ENCODE results near the gene KCNQ1.
A peak's percentile ranks its signal among the peaks of the same experiment; 100 is the strongest.

KCNQ1 gene

DNA sequence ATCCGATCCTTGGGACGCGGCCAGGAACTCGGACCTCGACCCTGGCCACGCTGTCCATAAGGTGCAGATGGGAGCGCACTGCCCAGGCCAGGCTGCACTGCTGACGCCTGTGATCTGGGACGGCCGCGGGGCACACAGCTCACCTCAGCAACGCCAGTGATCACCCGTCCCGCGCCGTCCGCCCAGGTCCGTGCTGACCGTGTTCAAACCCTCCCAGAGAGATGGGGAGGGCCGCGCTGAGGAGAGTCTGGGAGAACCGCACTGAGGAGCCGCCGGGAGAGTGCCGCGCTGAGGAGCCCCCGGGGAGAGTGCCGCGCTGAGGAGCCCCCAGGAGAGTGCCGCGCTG lies 254.3 kb downstream of the KCNQ1 start:
- peak overlapping the region; percentile 77 for H3K4me3 ChIP-seq (ENCODE audit: low read depth, low read length)

DNA sequence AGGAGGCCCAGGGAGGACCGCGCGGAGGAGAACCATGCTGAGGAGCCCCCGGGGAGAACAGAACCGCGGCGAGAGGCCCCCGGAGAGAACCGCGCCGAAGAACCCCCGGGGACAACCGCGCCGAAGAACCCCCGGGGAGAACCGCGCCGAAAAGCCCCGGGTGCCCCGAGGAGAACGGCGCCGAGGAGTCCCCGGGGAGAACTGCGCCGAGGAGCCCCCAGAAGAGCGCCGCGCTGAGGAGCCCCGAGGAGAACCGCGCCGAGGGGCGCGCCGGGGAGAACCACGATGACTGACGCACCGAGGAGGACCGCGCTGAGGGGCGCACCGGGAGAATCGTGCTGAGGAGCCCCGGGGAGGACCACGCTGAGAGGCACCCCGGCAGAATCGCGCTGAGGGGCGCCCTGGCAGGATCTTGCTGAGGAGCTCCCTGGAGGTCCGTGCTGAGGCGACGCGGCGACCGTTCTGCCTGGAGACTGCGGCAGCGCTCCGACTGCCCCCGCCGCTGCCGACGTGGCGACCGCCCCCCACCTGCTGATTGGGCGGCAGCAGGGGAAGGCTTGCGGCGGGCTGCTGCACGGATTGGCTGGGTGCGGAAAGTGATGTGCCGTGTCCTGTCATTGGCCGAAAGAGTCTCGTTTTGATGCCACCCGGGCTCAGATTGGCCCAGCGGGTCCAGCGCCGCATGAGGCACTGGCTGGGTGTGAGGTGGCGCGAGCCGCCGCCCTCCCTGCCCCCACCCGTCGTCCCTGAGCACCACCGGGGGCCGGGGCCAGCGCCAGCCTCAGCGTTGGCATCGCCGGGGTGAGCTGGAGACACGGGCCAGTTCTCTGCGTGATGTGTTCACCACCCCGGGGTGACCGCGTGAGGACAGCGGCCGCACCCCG lies 255.0 kb downstream of the KCNQ1 start, which contains the start of gene KCNQ1OT1:
Gene KCNQ1OT1, minus strand, starts transcription at position 464 of the 884 bp plus-strand sequence.
- TF ChIP-seq, protein P1, sequence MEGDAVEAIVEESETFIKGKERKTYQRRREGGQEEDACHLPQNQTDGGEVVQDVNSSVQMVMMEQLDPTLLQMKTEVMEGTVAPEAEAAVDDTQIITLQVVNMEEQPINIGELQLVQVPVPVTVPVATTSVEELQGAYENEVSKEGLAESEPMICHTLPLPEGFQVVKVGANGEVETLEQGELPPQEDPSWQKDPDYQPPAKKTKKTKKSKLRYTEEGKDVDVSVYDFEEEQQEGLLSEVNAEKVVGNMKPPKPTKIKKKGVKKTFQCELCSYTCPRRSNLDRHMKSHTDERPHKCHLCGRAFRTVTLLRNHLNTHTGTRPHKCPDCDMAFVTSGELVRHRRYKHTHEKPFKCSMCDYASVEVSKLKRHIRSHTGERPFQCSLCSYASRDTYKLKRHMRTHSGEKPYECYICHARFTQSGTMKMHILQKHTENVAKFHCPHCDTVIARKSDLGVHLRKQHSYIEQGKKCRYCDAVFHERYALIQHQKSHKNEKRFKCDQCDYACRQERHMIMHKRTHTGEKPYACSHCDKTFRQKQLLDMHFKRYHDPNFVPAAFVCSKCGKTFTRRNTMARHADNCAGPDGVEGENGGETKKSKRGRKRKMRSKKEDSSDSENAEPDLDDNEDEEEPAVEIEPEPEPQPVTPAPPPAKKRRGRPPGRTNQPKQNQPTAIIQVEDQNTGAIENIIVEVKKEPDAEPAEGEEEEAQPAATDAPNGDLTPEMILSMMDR (IDR thresholded peaks at IDR 0.05; ENCODE audit: low read depth, low read length): no peak
- H3K4me3 ChIP-seq (ENCODE audit: low read depth, low read length): peak within 1 kb of the TSS; percentile 77

More for the DNA sequence above, 254.3 kb downstream of the KCNQ1 start:
- TF ChIP-seq, protein P1 (IDR thresholded peaks at IDR 0.05; ENCODE audit: low read depth, low read length): no peak

DNA sequence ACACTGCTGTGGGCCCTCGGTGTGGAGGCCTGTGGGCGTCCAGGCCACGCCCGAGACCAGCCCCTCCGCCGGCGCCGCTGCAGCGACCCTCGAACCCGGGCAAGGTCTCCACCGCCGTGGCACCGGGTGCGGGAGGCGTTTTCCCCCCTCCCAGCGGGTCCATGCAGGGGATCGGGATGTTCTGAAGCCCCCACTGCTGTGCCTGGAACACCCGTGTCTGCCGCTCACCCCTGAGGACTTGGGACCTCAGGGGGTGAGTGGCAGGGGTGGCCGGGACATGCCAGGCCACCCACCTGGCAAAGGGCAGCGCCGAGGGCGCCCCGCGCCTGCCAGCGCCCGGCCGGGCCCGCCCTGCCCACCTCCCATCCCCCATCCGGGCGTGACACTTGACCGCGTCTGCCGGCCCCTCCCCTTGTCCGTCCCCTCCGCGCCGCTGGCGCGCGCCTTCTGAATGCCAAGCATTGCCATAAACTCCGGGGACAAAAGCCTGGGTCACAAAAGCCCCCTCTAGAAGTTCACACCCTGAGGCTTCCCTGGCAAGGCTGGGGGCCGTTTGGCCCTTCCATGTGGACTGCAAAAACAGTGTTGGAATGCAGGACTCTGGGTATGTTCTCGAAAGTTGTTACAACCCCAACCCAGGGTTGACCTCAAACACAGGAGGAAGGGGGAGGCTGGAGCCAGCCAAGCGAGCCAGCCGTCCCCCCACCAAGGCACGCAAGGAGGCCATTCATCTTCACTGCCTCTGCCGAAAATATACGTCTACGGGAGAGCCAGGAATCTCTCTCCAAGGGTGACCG lies 255.8 kb downstream of the KCNQ1 start:
- TF ChIP-seq, protein P1 (IDR thresholded peaks at IDR 0.05; ENCODE audit: low read depth, low read length): no peak
- peak overlapping the region; percentile 77 for H3K4me3 ChIP-seq (ENCODE audit: low read depth, low read length)

DNA sequence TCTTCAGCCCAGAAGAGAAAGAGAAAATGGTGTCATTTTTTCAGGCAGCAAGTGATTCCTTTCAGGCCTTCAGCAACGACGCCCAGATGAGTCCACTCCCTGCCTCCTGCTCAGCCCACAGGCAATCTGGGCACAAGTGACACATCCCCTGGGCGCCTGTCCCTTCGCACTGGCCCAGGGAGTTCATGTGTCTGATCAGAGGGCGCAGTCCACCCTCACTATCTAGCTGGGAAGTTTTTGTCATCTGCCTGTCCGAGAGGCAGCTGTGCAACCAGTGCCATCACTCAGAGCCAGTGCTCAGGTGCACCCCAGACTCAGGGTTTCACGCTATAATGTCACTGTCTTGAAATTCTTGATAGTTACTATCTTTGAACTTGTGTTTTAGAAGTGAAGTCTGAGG lies 256.4 kb downstream of the KCNQ1 start:
- H3K4me3 ChIP-seq (ENCODE audit: low read depth, low read length): no peak overlapping the region; the same call in 1 of the 2 replicates
- TF ChIP-seq, protein P1 (IDR thresholded peaks at IDR 0.05; ENCODE audit: low read depth, low read length): no peak

DNA sequence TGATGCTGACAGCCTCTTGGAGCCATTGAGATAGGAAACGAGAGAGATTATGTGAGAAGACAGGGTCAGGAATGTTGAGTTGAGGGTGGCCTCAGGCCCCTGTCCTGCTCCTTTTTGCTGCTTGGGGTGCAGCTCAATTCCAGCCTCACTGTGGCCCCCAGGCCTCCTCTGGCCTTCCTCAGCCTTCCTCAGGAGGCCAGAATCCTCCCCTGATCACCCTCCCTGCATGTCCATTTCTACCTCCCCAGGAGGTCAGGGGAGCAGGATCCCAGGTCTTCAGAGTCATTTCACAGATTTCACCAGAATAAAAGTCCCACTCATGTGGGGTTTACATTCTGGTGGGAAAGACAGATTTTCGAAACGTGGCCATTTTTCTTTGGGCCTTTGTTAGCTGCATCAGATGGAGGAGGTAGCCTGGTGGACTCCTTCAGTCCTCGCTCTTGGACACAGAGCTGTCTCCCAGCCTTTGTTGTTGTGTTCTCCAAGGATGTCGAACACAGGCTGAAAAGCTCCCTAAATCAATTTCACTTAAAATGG lies 257.2 kb downstream of the KCNQ1 start:
- TF ChIP-seq, protein P1 (IDR thresholded peaks at IDR 0.05; ENCODE audit: low read depth, low read length): no peak

DNA sequence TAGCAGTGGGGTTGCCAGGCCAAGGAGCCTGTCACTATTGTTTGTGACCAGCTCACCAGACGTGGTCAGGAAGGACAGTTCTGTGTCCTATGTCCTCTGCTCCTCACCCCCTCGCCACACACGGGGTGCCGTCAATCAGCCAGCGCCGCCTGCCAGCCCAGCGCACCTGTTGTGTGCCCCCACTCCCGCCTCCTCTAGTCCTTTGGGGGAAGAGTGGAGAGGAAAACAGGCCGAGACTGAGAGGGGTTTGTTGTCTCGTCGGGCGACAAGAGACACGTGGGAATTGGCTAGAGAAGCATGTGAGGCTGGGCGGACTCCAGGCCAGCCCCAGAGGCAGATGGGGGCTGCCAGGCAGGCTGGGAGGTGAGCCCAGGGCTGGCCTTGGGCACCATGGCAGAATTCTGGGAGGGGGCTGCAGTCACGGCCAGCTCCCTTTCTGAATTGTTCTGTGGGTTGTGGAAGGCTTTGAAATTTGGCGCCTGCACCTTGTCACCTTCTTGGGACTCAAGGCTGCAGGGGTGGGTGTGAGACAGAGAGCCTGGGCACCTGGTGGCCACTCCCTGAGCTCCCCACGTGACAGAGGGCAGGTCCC lies 258.1 kb downstream of the KCNQ1 start:
- no peak overlapping the region for H3K4me3 ChIP-seq (ENCODE audit: low read depth, low read length)
- TF ChIP-seq, protein P1 (IDR thresholded peaks at IDR 0.05; ENCODE audit: low read depth, low read length): no peak

More for the DNA sequence above, 257.2 kb downstream of the KCNQ1 start:
- H3K4me3 ChIP-seq (ENCODE audit: low read depth, low read length): no peak overlapping the region
